HepG2 (cell line): ENCODE measurements around the gene PIAS3. TPM values are rescaled to one million over a fixed set of nuclear protein-coding genes. Genes with fewer than 3 reads are reported as not detected.

Experiments
- ARID5B ChIP-seq: IDR thresholded peaks from 2 replicates; pipeline ENCODE4 v1.4.0; 2020; ENCODE audit warnings: mild to moderate bottlenecking, missing genetic modification reagents
- BCL3 ChIP-seq: sonication (generic); formaldehyde crosslinking; IDR thresholded peaks from 2 replicates; pipeline ENCODE4 v1.5.1; 2020; ENCODE audit warnings: mild to moderate bottlenecking, missing genetic modification reagents, moderate library complexity
- ISX ChIP-seq: sonication (generic); formaldehyde crosslinking; conservative IDR thresholded peaks from 2 replicates; pipeline ENCODE4 v1.5.0; 2020; ENCODE audit warnings: missing genetic modification reagents
- JARID2 ChIP-seq: sonication (generic); formaldehyde crosslinking; IDR thresholded peaks from 2 replicates; pipeline ENCODE4 v1.8.1; 2023; ENCODE audit warnings: missing genetic modification reagents, inconsistent platforms; ENCODE audit not compliant: insufficient replicate concordance
- KAT8 ChIP-seq: IDR thresholded peaks from 2 replicates; pipeline ENCODE4 v1.6.1; 2016; ENCODE audit warnings: missing genetic modification reagents, missing compliant biosample characterization
- KLF11 ChIP-seq: IDR thresholded peaks from 2 replicates; pipeline ENCODE4 v1.6.1; 2016; ENCODE audit warnings: missing compliant biosample characterization
- KMT2B ChIP-seq: IDR thresholded peaks from 2 replicates; pipeline ENCODE4 v1.6.1; 2016; ENCODE audit warnings: missing genetic modification reagents, missing compliant biosample characterization
- NONO ChIP-seq, 2 experiments: fragments of 450-650 bp in 1 of 2; sonication (generic) in 1 of 2; formaldehyde crosslinking in 1 of 2; IDR thresholded peaks in 1 of 2; conservative IDR thresholded peaks in 1 of 2; 2 replicates each; pipeline versions ENCODE4 v1.6.1 to v1.8.0; 2017 to 2022; ENCODE audit warnings: mild to moderate bottlenecking in 1 of 2, missing genetic modification reagents in 1 of 2, moderate library complexity in 1 of 2
- PHF20 ChIP-seq: sonication (generic); formaldehyde crosslinking; IDR thresholded peaks from 2 replicates; pipeline ENCODE4 v1.5.0; 2020; ENCODE audit warnings: mild to moderate bottlenecking, missing genetic modification reagents
- TFDP1 ChIP-seq: IDR thresholded peaks from 2 replicates; pipeline ENCODE4 v1.6.1; 2016; ENCODE audit warnings: missing compliant biosample characterization, missing genetic modification reagents, borderline replicate concordance
- YEATS2 ChIP-seq: sonication (generic); formaldehyde crosslinking; IDR thresholded peaks from 2 replicates; pipeline ENCODE4 v1.4.0; 2020; ENCODE audit warnings: missing genetic modification reagents, borderline replicate concordance
- ZFP36L2 ChIP-seq: sonication (generic); formaldehyde crosslinking; IDR thresholded peaks from 2 replicates; pipeline ENCODE4 v1.4.0; 2020; ENCODE audit warnings: missing genetic modification reagents
- ZFP90 ChIP-seq: sonication (generic); formaldehyde crosslinking; IDR thresholded peaks from 2 replicates; pipeline ENCODE4 v1.8.0; 2022; ENCODE audit warnings: missing genetic modification reagents, mild to moderate bottlenecking, inconsistent platforms, borderline replicate concordance
- ZNF18 ChIP-seq: sonication (generic); formaldehyde crosslinking; IDR thresholded peaks from 2 replicates; pipeline ENCODE4 v1.8.0; 2022; ENCODE audit warnings: mild to moderate bottlenecking, missing genetic modification reagents; ENCODE audit not compliant: insufficient replicate concordance
- ZNF749 ChIP-seq: sonication (generic); formaldehyde crosslinking; IDR thresholded peaks from 2 replicates; pipeline ENCODE4 v1.8.0; 2022; ENCODE audit warnings: mild to moderate bottlenecking, missing genetic modification reagents, moderate library complexity, borderline replicate concordance
- ZNF788 ChIP-seq: sonication (generic); formaldehyde crosslinking; IDR thresholded peaks from 2 replicates; pipeline ENCODE4 v1.5.0; 2020; ENCODE audit warnings: mild to moderate bottlenecking, missing genetic modification reagents, borderline replicate concordance
- polyA plus RNA-seq, 8 experiments: library from polyadenylated mRNA; depleted of rRNA in 3 of 8; stranded (reverse) in 7 of 8; unstranded in 1 of 8; fragments of >200 nt; fragmentation: Illumina TruSeq in 4 of 8; extraction: Trizol in 4 of 8; gene quantifications; 2 replicates each; pipeline versions ENCODE4 v1.2.1 to v1.2.3, GENCODE V29; 2011 to 2016; ENCODE audit warnings: low read depth in 4 of 8, missing spikeins in 1 of 8, mixed read lengths in 1 of 8; ENCODE audit not compliant: insufficient read depth in 1 of 8
- total RNA-seq, 5 experiments: library from RNA; depleted of rRNA; stranded (reverse); fragments of >200 nt; fragmentation: Illumina TruSeq; extraction: Trizol; gene quantifications; 2 replicates each; pipeline ENCODE4 v1.2.3, GENCODE V29; 2016; ENCODE audit warnings: low read depth in 1 of 5

Gene PIAS3
- total and polyA plus RNA-seq, 2 of the 13 experiments (the other 11 are each of a cell fraction or from before 2014, with no cell fraction given), result 3.7 to 8.0 TPM

- TF ChIP-seq BCL3 (CRISPR knock-in tag), result no peak
- TF ChIP-seq ZNF18, result no peak
- TF ChIP-seq PHF20 (CRISPR knock-in tag), result peak; percentile 78
- TF ChIP-seq JARID2 (CRISPR knock-in tag), result no peak
- TF ChIP-seq TFDP1 (CRISPR knock-in tag), result peak; percentile 80; the same call in 1 of the 2 replicates
- peak; percentile 70; the same call in 1 of the 2 replicates for TF ChIP-seq ZFP90 (CRISPR knock-in tag)
- no peak for TF ChIP-seq NONO (IDR thresholded peaks at IDR 0.05)
- peak; percentile 36; the same call in 1 of the 2 replicates for TF ChIP-seq NONO (CRISPR knock-in tag; conservative IDR thresholded peaks at IDR 0.05)
- peak; percentile 91 for TF ChIP-seq YEATS2
- no peak for TF ChIP-seq ZFP36L2 (CRISPR knock-in tag)
- TF ChIP-seq ARID5B, result peak; percentile 38; the same call in 1 of the 2 replicates
- 0 out of 2 replicates have a peak, but pooled peaks have one; percentile 30 for TF ChIP-seq ISX (CRISPR knock-in tag)
- TF ChIP-seq ZNF749 (CRISPR knock-in tag), result peak; percentile 27; the same call in 1 of the 2 replicates
- peak; percentile 34; the same call in 1 of the 2 replicates for TF ChIP-seq KLF11 (CRISPR knock-in tag)
- TF ChIP-seq ZNF788 (CRISPR knock-in tag), result no peak; the same call in 1 of the 2 replicates
- peak; percentile 93; the same call in 1 of the 2 replicates for TF ChIP-seq KAT8 (CRISPR knock-in tag)
- peak; percentile 95; the same call in 1 of the 2 replicates for TF ChIP-seq KMT2B (CRISPR knock-in tag)
Measured at GRCh38 chr1:145823565-145824498, 35.0 kb downstream of the PIAS3 start, which contains the start of the genes POLR3C and RNF115 (continued).
